Measurements from ENCODE around the gene PHKA2.

The PHKA2 gene

DNA sequence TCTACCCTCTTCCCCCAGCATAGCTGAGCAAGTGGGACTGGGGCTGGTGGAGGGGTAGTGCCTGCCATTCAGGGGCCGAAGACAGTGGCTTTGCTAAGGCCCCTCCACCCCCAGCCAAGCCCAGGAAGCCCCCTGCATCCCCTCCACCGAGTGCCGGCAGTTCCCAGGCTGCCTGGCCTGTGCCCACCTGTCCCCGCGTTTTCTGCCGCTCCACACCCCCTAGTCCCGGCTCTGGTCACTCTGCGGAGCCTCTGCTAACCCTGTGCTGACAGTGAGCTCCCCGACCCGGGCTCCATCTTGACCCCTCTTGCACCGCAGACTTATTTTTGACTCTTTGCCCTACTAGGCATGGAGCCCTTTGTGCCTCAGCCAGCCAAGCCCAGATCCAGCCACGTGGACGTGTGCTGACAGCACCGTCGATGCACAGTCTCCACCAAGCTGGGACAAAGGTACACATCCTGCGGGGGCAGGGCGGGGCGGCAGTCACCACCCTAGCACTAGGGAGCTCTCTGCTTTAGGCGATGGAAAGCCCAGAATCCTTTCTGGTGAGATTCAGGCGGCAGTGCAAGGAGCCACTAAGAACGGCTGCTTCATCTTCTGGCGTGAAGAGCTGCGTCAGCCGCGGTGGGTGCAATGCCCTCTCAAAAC, 96.6 kb downstream of the PHKA2 start:
- DNase-seq, result no peak

GRCh38 chrX:18886344-18887161, 97.4 kb downstream of the PHKA2 start:
- peak; percentile 43 for DNase-seq

- no peak for DNase-seq
Observed at GRCh38 chrX:18886005-18886343, 97.9 kb downstream of the PHKA2 start.

- no peak for DNase-seq
Observed at GRCh38 chrX:18885328-18886004, 98.4 kb downstream of the PHKA2 start.

DNA sequence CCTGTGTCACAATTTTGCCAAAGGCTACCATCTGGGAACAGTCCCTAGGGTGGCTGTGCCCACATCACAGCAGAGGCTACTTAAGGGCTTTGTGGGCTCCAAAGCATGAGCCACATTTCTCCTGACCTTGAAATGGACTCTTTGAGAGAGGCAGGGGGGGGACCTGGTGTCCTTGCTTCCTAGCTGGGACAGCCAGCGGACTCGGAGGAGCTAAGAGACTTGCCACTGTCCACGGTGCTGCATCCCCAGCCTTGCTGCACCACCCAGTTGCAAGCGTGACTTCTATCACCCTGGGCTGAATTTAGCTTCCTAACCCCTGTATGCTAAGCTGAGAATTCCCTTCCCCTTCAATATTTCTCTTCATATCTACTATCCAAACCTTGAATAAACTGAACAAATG, 99.0 kb downstream of the PHKA2 start:
- no peak for DNase-seq

- no peak for DNase-seq
Observed at GRCh38 chrX:18883961-18884765, 99.8 kb downstream of the PHKA2 start.

- no peak for DNase-seq
Observed at GRCh38 chrX:18883234-18883960, 100.5 kb downstream of the PHKA2 start.

GRCh38 chrX:18879144-18879543, 104.8 kb downstream of the PHKA2 start:
- DNase-seq, result no peak

DNA sequence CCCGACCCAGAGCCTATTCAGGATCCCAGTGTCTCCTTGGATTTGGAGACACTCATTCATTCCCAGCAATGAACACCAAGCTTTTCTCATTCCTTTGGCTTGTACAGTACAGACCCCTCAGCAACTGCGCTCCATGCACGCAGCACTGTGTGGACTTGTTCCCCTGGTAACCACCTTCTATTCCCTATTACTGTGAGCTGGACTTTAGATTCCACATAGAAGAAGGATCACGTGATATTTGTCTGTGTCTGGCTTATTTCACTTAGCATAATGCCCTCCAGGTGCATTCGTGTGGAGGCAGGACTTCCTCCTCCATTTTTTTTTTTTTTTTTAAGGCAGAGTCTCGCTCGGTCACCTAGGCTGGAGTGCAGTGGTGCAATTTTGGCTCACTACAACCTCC, 106.4 kb downstream of the PHKA2 start:
- peak; percentile 55 for DNase-seq

DNA sequence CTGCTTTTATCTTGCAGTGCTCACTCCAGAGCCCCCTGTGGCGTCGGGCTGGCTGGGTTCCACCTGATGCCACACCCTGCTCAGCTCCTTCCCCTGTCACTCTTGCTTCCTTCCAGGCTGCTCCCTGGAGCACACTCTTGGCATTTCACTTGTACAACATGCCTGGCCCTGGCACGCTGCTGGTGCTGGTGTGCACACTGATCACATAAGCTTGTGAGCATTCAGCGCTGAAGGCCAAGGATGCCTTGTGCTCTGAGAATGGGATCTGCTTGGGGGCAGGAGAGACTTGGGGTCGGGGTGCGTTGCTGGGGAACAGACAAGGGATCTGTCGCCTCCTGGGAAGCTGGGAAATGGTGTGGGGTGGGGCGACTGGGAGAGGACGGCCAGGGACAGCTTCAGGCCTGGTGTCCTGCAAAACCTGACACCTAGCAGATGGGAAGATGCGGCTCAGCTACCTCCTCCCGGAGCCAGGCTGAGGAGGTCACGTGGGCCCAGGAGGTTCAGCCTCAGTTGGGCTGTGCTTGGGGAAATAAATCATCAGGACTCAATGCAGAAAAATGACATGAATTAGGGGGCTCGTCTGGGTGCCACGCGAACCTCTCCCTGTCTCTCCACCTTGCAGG, 108.5 kb downstream of the PHKA2 start:
- no peak for DNase-seq

- DNase-seq, result no peak
Observed at GRCh38 chrX:18874560-18875255, 109.2 kb downstream of the PHKA2 start.

GRCh38 chrX:18873836-18874235, 110.1 kb downstream of the PHKA2 start:
- no peak for DNase-seq

DNA sequence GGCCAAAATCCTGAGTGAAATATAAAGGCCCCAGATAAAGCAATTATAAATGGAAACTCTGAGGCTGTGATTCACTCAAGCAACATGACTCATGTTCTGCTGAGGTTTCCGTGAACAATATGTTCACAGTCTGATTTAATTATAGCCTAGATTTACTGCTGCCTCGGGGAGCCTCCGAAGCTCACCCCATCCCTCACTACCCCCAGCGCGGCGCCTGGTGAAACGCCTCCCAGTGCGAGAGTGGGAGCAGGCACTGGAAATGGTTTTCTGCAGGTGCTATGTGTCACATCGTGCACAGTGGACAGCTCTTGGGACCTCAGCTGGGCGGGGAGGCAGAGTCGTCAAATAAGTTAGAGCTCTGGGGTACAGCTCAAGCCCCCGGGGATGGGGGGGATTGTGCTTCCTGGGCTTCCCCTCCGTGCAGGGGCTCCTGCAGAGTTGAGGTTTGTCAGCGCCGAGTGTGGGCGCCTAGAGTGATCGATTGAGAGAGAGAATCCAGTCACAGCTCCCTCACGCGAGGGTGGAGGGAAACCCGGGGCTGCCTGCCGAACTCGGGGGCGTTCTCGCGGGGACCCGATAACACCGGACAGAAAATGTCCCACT, 110.6 kb downstream of the PHKA2 start:
- no peak for DNase-seq

DNA sequence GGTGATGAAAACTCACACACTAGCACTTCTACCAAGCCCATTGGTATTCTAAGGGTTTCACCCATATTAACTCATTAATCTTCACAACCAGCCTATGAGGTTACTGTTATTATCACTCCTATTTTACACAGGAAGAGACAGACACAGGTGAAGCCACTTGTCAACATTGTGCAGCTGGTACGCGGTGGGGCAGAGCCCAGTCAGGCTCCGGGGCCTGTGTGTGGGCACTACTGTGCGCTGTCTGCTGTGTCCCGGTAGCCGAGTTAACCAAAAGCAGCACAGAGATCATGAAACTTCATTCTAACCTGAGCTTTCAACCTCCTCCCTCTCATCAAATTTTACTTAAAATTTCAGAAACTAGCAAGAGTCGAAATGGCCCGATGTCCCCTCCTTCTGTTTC, 111.3 kb downstream of the PHKA2 start:
- no peak for DNase-seq

DNA sequence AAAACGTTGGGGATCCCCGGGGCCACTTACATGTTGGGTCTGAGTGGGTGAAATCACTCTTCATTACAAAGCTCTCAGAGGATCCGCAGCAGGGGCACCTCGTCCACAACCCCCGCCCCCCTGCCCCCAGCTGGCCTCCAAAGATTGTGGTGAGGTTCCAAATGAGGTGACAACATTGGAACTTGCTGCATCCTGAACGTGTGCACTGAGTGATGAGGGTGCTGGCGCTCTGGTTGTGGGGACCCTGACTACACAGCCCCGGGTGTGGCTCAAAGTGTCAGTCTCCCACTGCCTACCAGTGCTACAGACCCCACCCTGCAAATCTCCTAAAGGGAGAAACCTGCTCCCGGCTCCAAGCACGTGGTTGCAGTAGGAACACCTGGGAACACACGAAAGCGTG, 111.9 kb downstream of the PHKA2 start:
- no peak for DNase-seq

GRCh38 chrX:18871161-18871890, 112.6 kb downstream of the PHKA2 start:
- no peak for DNase-seq

GRCh38 chrX:18864390-18864920, 119.5 kb downstream of the PHKA2 start:
- DNase-seq, result no peak

DNA sequence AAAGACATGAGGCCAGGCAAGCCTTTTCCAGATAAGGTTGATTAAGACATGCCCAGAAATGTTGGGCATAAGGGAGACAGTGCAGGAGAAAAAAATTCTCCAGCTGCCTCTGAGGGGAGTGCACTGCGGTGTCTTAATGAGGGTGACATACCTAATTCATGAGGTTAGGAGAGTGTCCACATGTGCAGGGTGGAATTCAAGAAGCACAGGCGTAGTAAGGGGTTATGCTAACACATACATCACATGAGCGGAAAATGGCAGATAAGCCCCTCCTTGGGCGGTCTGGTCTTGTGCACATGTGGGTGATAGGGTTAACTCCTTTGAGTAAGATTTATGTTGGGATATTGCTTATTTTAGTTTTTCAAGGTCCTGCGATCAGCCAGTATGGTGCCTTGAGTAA, 122.4 kb downstream of the PHKA2 start:
- DNase-seq, result no peak

GRCh38 chrX:18856645-18856997, 127.3 kb downstream of the PHKA2 start:
- no peak for DNase-seq

Data from NCI-H526 treated with DMSO at 0.1 percent for 48 hours (cell line).